Peyer's patch (tissue), 4 donors: ENCODE measurements around the gene SYNE2.

Experiments used
- CTCF ChIP-seq, 6 experiments: fragments of 450-650 bp in 4 of 6; fragments of 200-600 bp in 2 of 6; sonication (generic) in 1 of 6; IDR thresholded peaks; one replicate each; pipeline ENCODE4 v1.5.1; 2017 to 2019; ENCODE audit warnings: antibody characterized with exemption in 6 of 6, mild to moderate bottlenecking in 3 of 6, moderate library complexity in 1 of 6
- POLR2A ChIP-seq, 2 donors: fragments of 450-650 bp; IDR thresholded peaks; one replicate each; pipeline ENCODE4 v1.5.1; 2017; ENCODE audit warnings: antibody characterized with exemption in 2 of 2, mild to moderate bottlenecking in 2 of 2, moderate library complexity in 2 of 2

- TF ChIP-seq CTCF (IDR thresholded peaks at IDR 0.05) (no peak), POLR2A (IDR thresholded peaks at IDR 0.05) (no peak)
Measured at GRCh38 chr14:64080452-64080851, 227.6 kb downstream of the SYNE2 start.
